OCI-LY1 (cell line): ENCODE data around the gene SORBS1.

Experiments used
- H2AFZ ChIP-seq: fragments of 200-600 bp; sonication (generic), shearing (Covaris generic); 2 replicates; pipeline ENCODE4 v1.6.0; 2014; ENCODE audit warnings: antibody characterized with exemption, mild to moderate bottlenecking, low read length
- H3F3A ChIP-seq: fragments of 200-600 bp; sonication (generic), shearing (Covaris generic); 2 replicates; pipeline ENCODE4 v1.6.0; 2014; ENCODE audit warnings: mild to moderate bottlenecking, antibody characterized with exemption, low read length, moderate library complexity; ENCODE audit not compliant: insufficient read depth
- H3K27ac ChIP-seq: fragments of 200-600 bp; sonication (generic); 2 replicates; pipeline ENCODE4 v1.5.1; 2014; ENCODE audit warnings: low read length, mixed run types, mild to moderate bottlenecking, low read depth; ENCODE audit not compliant: poor library complexity, severe bottlenecking
- H3K27me3 ChIP-seq: fragments of 200-600 bp; sonication (generic); 2 replicates; pipeline ENCODE4 v1.6.0; 2014; ENCODE audit warnings: antibody characterized with exemption, mild to moderate bottlenecking, low read length, moderate library complexity; ENCODE audit not compliant: insufficient read depth
- H3K36me3 ChIP-seq: fragments of 200-600 bp; sonication (generic); 2 replicates; pipeline ENCODE4 v1.6.1; 2014; ENCODE audit warnings: mild to moderate bottlenecking, antibody characterized with exemption, low read length, moderate library complexity, mixed read lengths; ENCODE audit not compliant: insufficient read depth
- H3K4me1 ChIP-seq: fragments of 200-600 bp; sonication (generic); 2 replicates; pipeline ENCODE4 v1.5.1; 2014; ENCODE audit warnings: mild to moderate bottlenecking, low read length, moderate library complexity; ENCODE audit not compliant: insufficient read depth, severe bottlenecking
- H3K4me2 ChIP-seq: fragments of 200-600 bp; sonication (generic), shearing (Covaris generic); 2 replicates; pipeline ENCODE4 v1.6.1; 2014; ENCODE audit warnings: low read length
- H3K4me3 ChIP-seq: fragments of 200-600 bp; sonication (generic); 2 replicates; pipeline ENCODE4 v1.5.1; 2014; ENCODE audit warnings: low read length, low read depth, mild to moderate bottlenecking, mixed read lengths; ENCODE audit not compliant: poor library complexity, severe bottlenecking
- H3K79me2 ChIP-seq: fragments of 200-600 bp; shearing (Covaris generic); 2 replicates; pipeline ENCODE4 v1.6.1; 2016; ENCODE audit warnings: mixed run types, low read length, mixed read lengths; ENCODE audit not compliant: insufficient read depth
- H3K9ac ChIP-seq: fragments of 200-600 bp; sonication (generic), shearing (Covaris generic); 2 replicates; pipeline ENCODE4 v1.6.1; 2014; ENCODE audit warnings: mild to moderate bottlenecking, low read length, mixed read lengths
- H3K9me2 ChIP-seq: fragments of 200-600 bp; sonication (generic), shearing (Covaris generic); 2 replicates; pipeline ENCODE4 v1.6.1; 2014; ENCODE audit warnings: low read depth, mild to moderate bottlenecking, low read length, mixed read lengths
- H3K9me3 ChIP-seq: fragments of 200-600 bp; shearing (Covaris generic); 2 replicates; pipeline ENCODE4 v1.6.1; 2014; ENCODE audit warnings: low read length, mixed read lengths
- H4K20me1 ChIP-seq: fragments of 200-600 bp; sonication (generic), shearing (Covaris generic); 2 replicates; pipeline ENCODE4 v1.6.0; 2016; ENCODE audit warnings: mild to moderate bottlenecking, low read length; ENCODE audit not compliant: insufficient read depth
- CTCF ChIP-seq: fragments of 200-600 bp; sonication (generic), shearing (Covaris generic); IDR thresholded peaks from 2 replicates; pipeline ENCODE4 v1.5.1; 2017; ENCODE audit warnings: mild to moderate bottlenecking, antibody characterized with exemption, low read length, moderate library complexity, mixed read lengths
- EZH2 ChIP-seq: fragments of 200-600 bp; sonication (generic), shearing (Covaris generic); IDR thresholded peaks from 2 replicates; pipeline ENCODE4 v1.8.0; 2017; ENCODE audit warnings: borderline replicate concordance, mixed run types, mild to moderate bottlenecking, antibody characterized with exemption, low read length, moderate library complexity, mixed read lengths

SORBS1 gene

GRCh38 chr10:95309958-95310357 is 251.2 kb downstream of the SORBS1 start:
- H3K4me1 ChIP-seq = no peaks in the 10 kb centered on the region
- no peaks in the 10 kb centered on the region for H3K9me3 ChIP-seq
- no peaks in the 10 kb centered on the region for H3K9me2 ChIP-seq
- TF ChIP-seq EZH2 (no peak), CTCF (no peak)
- H3K27ac ChIP-seq = no peak overlapping the region
- no peak overlapping the region for H3K4me2 ChIP-seq
- no peak overlapping the region for H3K4me3 ChIP-seq
- H3K36me3 ChIP-seq = no peaks in the 10 kb centered on the region
- no peak overlapping the region for H2AFZ ChIP-seq
- no peaks in the 10 kb centered on the region for H4K20me1 ChIP-seq
- no peaks in the 10 kb centered on the region for H3K27me3 ChIP-seq
- no peak overlapping the region for H3K9ac ChIP-seq
- no peaks in the 10 kb centered on the region for H3F3A ChIP-seq
- H3K79me2 ChIP-seq = no peaks in the 10 kb centered on the region

- H3K9ac ChIP-seq = no peak overlapping the region
- no peaks in the 10 kb centered on the region for H4K20me1 ChIP-seq
- no peak overlapping the region for H2AFZ ChIP-seq
- H3K9me3 ChIP-seq = no peaks in the 10 kb centered on the region
- H3K36me3 ChIP-seq = no peaks in the 10 kb centered on the region
- no peaks in the 10 kb centered on the region for H3K4me1 ChIP-seq
- no peak overlapping the region for H3K4me2 ChIP-seq
- no peaks in the 10 kb centered on the region for H3K79me2 ChIP-seq
- no peaks in the 10 kb centered on the region for H3K27me3 ChIP-seq
- no peak overlapping the region for H3K4me3 ChIP-seq
- TF ChIP-seq CTCF = no peak
- no peak for TF ChIP-seq EZH2
- no peaks in the 10 kb centered on the region for H3F3A ChIP-seq
- H3K27ac ChIP-seq = no peak overlapping the region
- no peaks in the 10 kb centered on the region for H3K9me2 ChIP-seq
Observed at GRCh38 chr10:95308389-95309302, 252.5 kb downstream of the SORBS1 start.

- Histone ChIP-seq H3K36me3 (no peaks in the 10 kb centered on the region), H2AFZ (no peak overlapping the region), H3F3A (no peaks in the 10 kb centered on the region), H4K20me1 (no peaks in the 10 kb centered on the region), H3K9me2 (no peaks in the 10 kb centered on the region), H3K4me2 (no peak overlapping the region), H3K4me3 (no peak overlapping the region), H3K27ac (no peak overlapping the region), H3K4me1 (no peaks in the 10 kb centered on the region), H3K9ac (no peak overlapping the region), H3K9me3 (no peaks in the 10 kb centered on the region), H3K27me3 (no peaks in the 10 kb centered on the region), H3K79me2 (no peaks in the 10 kb centered on the region)
- TF ChIP-seq CTCF = no peak
- TF ChIP-seq EZH2 = no peak
Observed at GRCh38 chr10:95306851-95307250, 254.3 kb downstream of the SORBS1 start.
